GOT3 (cell line): Measurements from ENCODE around the gene LZTFL1.

Experiments used
- DNase-seq: peaks from one replicate; lab custom pipeline; 2025; ENCODE audit warnings: mixed read lengths; lab: John Stamatoyannopoulos, UW

Gene LZTFL1

DNA sequence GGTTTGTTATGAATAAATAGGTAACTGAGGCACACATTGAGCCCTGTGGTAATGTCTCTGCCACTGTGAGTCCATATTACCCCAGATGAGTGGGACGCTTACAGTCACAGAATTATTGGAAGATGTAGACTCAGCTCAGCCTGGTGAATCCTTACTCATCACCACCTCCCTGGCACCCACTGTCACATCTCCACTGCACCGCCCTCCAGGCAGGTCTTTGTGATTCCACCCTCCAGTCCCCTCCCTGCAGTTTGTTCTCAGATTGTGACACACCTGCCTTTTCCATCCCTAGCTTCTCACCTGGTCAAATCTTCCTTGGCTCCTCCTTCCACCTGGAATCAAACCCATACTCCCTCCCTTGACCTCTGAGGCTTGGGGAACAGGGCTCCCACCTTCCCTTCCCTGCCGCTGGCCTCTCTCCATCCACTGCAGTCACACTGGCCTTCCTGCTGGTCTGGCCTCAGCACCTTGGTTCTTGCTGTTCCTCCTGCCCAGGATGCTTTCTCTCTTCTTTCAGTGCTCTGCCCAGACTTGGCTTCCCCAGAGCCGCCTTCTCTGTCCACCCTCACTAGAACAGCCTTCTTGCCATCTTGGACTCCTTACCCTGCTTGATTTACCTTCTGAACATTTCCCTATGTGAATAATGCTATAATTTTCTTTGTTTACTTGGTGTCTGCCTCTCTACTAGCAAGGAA lies 55.0 kb downstream of the LZTFL1 start:
- no peak for DNase-seq

DNA sequence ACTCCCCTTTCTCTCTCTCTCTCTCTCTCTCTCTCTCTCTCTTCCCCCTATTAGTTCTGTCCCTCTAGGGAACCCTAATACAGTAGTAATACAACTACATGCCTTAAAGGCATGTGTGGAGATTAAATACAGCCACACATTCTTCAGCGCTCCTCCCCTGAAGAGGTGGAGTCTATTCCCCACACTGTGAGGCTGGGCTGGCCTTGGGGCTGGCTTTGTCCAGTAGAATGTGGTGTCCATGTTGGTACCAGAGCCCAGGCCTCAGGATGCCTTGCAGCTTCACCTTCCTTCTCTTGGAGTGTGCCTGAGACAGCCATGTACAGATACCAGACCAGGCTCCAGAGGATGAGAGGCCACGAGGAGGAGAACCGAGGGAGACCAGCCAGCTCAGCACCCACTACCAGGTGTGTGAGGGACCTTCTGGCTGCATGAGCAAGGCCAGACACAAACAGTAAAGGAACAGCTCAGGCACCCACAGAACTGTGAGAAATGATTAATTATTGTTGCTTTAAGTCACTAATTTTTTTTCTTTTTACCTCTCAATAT lies 56.2 kb downstream of the LZTFL1 start:
- no peak for DNase-seq

DNA sequence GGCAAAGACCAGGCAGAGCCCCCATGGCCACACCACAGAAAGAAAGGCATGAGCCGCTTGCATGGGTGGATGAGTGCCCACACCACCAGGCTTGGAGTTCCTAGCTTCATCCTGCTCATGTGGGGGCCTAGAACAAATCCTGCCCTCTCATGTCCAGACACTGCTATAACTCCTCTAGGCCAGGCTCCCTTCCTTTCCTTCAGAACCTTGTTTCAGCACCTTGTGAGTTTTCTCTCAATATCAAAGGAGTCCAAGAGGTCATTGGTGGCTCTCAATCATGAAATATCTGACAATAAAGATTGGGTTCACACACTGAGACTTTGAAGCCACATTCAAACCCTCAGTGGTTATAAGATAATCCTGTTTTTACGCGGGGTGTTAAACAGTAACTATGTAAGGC lies 58.3 kb downstream of the LZTFL1 start:
- no peak for DNase-seq

DNA sequence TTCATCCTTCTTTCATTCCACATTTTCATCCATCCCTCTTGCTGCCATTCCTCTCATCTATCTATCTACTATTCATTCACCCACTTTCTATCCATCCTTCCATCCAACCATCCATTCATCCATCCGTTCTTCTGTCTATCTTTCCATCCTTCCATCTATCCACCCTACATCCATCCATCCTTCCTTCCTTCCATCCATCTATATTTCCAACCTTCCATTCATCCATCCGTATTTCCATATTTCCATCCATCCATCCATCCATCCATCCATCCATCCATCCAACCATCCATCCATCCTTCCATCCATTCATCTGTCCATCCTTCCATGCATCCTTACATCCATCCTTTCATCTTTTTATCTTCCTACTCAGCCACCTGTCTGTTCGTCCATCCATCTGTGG lies 59.5 kb downstream of the LZTFL1 start:
- no peak for DNase-seq

DNA sequence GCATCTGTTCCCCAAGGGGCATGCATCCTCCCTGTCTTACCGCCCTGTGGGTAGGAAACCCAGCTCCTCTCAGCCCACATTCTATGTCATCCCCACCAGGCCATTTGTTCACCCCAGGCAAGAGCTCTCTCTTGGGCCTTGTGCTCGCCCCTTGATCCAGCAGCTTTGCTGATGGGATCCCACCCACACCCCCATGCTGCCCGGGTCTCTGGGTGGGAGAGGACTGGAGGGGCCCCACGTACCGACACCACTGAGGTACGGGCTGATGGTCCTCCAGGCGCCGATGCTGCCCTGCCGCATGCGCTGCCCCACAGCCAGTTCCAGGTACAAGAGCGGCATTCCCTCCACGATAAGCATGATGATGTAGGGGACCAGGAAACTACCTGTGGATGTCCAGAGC lies 60.1 kb downstream of the LZTFL1 start:
- no peak for DNase-seq

DNA sequence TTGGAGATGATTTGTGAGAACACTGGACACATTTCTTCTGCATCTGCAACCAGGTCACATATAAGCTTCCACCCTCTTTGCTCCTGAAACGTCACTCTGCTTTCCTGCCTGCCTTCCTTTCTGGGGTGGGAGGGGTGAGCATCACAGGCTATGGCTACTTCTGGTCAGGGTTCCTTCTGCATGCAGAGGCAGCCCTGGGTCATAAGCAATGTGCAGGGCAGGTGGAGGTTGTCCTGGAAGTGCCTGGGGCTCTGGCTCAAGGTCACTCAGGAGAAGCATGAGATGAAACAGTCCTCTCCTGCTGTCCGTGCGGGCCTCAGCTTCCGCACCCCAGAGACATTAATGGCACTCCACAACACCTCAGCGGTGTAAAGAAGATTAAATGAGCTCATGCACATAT lies 60.6 kb downstream of the LZTFL1 start:
- no peak for DNase-seq

DNA sequence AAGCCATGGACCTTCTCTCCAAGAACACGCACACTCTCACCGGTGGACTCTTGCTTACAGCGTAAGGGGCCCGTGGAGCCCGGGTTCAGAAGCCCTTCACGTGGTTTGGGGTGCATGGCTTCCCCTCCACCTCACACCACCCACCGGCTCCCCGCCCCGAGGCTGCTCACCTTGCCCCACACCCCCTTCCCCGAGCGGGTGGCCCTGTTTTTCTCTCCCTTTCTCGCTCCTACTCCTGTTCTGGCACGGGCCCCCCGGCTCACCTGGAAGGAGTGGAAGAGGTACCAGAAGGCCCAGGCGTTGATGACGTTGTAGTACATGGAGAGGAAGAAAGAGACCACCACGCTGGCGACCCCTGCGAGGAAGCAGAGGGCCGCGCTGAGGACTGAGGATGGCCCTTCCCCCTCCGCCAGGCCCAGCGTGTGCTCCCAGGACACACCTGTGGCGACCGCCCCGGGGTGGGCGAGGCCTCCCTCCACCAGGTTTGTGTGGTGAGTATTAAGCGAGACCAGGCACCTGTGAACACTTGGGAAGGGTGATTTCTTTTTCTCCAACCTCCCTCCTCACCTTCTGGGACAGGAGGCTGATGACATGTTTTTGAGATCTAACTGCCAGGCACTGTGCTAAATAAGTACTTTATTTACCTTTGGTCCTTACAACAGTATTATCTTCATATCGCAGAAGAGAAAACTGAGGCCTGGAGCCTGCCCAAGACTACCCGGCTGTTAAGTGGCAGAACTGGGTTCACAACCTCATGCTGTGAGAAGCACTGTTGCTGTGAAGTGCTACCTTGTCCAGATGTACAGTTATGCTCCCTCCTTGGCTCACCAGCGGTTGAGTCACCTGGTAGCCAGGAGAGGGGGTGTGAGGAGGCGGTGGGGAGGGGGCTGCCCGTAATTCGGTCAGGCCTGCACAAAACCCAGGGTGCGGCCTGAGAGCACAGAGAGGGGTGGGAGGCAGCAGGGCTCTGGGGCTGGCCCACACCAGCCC lies 61.9 kb downstream of the LZTFL1 start:
- DNase-seq: no peak

DNA sequence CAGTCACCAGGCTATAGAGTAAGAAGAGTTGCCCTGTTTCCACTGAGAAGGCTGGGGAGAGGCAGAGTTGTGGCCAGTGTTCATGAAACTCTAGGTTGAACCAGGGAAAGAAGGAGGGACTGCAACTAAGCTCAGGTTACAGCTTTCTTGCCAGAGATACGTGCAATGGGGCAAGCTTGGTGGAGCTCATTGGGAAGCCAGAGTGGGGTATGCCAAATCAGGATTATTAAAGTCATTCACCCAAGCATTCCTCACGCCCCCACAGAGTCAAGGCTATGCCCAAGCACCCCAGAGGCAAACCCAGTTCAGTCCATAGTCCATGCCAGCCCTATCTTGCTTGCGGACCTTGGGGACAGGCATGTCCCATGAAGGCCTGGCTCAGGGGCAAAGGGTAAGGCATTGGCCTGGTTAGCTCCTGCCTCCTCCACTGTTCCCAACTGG lies 63.1 kb downstream of the LZTFL1 start:
- DNase-seq: no peak

DNA sequence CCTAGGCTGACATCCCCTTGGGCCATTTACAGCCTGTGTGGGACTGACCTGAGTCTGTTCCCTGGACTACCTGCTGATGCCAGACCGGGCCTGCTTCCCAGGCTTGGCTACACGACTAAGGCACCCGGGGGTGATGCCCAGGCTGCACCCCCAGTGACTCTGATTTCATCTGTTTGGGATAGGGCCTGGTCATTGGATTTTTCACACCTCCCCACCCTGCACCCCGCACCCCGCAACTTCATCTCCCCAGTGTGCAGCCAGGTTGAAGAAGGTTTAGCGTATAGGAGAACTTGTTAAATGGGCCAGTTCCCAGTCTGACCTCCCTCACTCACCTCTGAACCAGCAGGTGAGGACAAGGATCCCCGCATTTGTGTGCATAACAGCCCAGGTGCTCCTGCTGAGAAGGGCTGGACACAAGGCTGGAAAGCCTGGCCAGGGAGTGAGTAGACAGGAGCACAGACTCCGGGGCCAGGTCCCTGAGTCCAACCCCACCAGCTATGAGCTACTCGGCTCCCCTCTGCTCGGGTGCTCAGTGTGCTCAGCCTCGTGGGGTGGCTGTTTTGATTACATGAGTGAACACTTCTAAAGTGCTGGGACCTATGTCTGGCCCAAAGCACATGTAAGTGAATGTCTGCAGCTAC lies 64.1 kb downstream of the LZTFL1 start:
- DNase-seq: no peak

DNA sequence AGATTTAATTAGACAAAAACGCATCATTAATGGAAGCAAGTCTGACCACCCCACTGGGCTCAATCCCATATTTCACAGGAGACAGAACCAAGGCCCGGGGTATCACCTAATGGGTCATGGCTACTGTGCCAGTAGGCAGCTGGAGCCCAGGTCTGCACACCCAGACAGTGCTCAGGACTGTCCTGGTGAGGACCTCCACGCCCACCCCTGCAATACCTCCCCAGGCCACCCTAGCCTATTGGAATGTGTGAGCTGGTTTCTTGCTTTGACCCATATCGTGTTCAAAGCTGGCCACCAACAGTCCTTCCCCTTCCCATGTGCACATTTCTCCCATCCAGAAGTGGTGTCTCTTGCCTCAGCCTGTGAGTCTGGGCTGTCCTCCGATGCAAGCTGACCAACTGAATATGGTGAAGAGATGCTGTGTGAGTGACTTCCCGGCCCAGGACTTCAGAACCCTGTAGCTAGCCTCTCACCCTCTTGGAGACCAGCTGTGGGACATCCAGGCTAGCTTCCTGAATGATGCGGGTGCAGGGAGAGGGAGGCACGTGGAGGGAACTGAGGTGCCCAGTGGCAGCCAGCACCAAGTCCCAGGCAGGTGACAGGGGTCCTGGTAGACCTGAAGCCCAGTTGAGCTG lies 64.7 kb downstream of the LZTFL1 start:
- DNase-seq: no peak

DNA sequence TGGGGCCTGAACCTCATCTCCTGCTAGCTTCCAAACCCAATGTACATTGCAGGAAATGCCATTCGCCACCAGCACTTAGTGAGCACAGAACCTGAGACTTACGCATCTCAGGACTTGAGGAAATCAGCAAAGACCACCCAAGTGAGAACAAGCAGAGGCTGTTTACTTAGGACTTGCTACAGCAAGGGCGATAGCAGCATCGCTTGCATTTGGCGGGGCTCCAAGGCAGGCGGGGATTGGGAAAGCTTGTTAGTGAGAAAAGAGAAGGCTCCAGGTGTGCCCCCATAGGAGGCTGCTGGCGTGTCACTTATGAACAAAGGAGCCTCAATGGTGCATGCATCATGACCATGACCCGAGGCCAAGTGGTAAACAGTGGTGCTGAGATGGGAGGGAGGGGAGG lies 65.3 kb downstream of the LZTFL1 start:
- DNase-seq: no peak

DNA sequence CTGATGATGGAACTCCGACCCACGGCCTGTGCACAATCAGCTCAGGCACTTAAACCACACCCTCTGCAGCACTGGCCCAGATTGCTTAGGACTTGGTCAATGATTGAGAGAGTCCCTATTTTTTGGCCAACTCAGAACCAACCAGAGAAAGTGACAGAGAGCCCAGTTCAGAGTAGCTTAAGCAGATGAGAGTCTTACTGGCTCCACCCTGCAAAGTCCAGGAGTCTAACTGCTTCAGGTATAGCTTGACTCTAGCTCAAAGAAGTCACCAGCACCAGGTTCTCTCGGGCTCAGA lies 65.7 kb downstream of the LZTFL1 start:
- no peak for DNase-seq

DNA sequence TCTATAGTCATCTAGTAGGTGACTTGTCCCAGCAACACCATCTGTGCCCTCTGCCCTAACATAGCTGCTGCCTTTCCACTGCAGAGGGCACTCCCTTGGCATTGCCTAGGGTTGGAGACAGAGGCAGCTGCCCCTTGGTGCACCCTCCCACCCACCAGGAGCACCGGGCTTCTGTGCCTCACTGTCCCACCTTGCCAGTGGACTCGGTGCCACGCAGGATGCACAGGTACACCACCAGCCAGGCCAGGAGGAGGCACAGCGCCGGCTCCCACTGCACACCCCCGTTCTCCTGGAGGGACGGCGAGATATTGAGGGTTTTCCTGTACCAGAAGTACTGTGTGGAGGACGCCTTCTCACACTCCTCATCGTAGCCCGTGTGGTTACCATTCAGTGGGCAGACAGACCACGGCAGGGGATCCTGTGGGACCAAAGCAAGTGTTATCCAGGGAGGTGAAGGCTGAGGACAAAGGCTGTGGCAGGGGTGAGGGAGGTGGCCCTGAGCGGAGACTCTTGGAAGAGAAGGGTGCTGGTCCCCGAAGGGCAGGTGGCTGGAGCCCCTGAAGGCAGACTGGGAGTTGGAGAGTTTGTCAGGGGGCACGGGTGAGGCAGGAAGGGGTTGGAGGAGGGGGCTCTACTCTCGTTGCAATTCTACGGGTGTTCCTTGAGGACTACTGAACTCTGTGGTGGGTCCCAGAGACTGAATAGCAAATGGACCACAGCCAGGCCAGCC lies 66.2 kb downstream of the LZTFL1 start:
- no peak for DNase-seq

DNA sequence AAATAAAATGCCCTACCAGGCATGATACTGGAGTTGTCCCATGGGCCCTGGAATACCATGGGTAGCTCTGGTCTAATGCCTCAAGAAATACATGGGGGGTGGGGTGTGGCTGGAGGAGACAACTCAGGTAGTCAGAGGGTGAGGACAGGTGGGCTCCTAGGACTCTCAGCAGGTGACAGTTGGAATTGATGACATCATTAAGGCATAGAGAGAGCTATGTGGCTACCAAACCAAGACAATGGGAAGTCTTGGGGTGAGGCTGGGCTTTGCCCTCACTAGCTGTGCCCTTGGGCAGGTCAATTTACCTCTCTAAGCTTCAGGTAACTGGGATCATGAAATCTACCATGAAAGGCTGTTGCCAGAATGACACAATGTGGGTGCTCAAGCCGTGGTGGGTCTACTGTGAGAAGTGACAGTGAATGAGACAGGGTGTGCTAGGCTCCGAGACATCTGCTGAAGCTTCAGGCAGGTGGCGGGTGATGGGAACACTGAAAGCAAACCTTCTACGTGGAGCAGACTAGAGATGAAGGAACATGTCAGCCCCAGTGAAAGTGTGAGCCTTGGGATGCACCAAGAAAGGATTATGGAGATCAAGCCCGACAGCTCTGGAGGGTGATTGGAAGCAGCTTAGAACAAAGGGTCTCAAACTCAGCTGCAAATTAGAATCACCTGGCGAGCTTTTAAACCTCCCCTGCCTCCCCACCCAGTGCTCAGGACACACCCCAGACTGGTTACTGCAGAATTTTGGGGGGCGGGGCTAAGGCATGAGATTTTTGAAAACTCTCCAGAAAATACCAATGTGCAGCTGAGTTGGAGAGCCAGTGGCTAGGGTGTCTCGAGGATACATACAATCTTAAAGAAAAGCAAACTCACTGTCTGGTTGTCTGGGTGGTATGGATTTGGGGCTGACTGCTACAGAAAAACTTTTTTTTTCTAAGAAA lies 67.1 kb downstream of the LZTFL1 start:
- DNase-seq: no peak

DNA sequence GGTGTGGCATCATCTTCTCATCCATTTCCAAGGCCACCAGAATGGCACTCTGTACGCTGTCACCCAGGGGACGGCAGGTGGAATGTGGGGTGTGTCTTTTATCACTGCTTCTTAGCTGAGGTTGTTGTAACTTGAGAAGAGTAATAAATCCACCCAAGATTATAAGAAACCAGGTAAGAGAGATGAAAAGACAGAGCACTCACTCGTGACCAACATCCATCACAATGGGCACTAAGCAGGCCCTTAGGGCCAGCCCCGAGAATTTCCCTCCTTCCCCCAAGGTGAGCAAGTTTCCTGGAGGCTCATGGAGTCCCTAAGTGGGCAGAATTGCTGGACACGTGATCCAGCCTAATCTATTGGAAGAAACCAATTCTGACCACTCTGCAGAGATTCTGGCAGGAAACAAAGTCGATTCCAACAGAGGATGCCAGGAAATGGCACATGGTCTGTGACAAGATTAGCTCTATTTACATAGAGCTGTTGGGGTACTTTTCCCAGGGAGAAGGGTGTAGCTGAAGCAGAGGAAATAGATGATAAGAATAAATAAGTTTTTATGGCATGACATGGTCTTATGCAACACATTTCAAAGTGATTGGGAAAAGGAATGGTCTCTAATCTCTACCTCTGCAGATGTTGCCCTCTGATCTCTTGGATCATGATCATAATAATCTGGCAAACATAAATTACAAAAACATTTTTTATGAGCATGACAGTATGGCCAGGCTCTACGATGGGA lies 68.0 kb downstream of the LZTFL1 start:
- no peak for DNase-seq
